Measurements from ENCODE around the gene ELMO1.
"Not testable (repeated sequence)": the region's sequence is repeated elsewhere in the genome, so short reads cannot be mapped to it uniquely, and the experiment has no call there.

ELMO1 gene

GRCh38 chr7:36984710-36985312 is 463.9 kb downstream of the ELMO1 start:
- peaks cover 4% of the 10 kb centered on the region for H3K4me1 ChIP-seq (ENCODE audit: insufficient read depth, low read length)
- H3K36me3 ChIP-seq (ENCODE audit: insufficient read depth, low read length) = no peaks in the 10 kb centered on the region
- H3K4me3 ChIP-seq (ENCODE audit: low read depth in 1 of 2, low read length in 2 of 2) = no peak overlapping the region
- H3K27ac ChIP-seq (ENCODE audit: low read depth, low read length) = no peak overlapping the region
- H3K27me3 ChIP-seq (ENCODE audit: control insufficient read depth in 1 of 2, insufficient read depth in 2 of 2, low read length in 2 of 2) = no peaks in the 10 kb centered on the region
- no peak overlapping the region for H3K9ac ChIP-seq (ENCODE audit: low read length)
- H3K9me3 ChIP-seq (ENCODE audit: low read length) = no peaks in the 10 kb centered on the region

- Histone ChIP-seq H3K27me3 (ENCODE audit: control insufficient read depth in 1 of 2, insufficient read depth in 2 of 2, low read length in 2 of 2) (no peaks in the 10 kb centered on the region), H3K27ac (ENCODE audit: low read depth, low read length) (no peak overlapping the region), H3K9ac (ENCODE audit: low read length) (no peak overlapping the region), H3K4me3 (ENCODE audit: low read depth in 1 of 2, low read length in 2 of 2) (no peak overlapping the region), H3K4me1 (ENCODE audit: insufficient read depth, low read length) (peaks cover 4% of the 10 kb centered on the region), H3K9me3 (ENCODE audit: low read length) (no peaks in the 10 kb centered on the region), H3K36me3 (ENCODE audit: insufficient read depth, low read length) (no peaks in the 10 kb centered on the region)
These were observed 464.6 kb downstream of the ELMO1 start for GRCh38 chr7:36984041-36984521.

GRCh38 chr7:36982766-36983165 is 465.9 kb downstream of the ELMO1 start:
- H3K27me3 ChIP-seq (ENCODE audit: control insufficient read depth in 1 of 2, insufficient read depth in 2 of 2, low read length in 2 of 2) = no peaks in the 10 kb centered on the region
- no peaks in the 10 kb centered on the region for H3K9me3 ChIP-seq (ENCODE audit: low read length)
- no peak overlapping the region for H3K4me3 ChIP-seq (ENCODE audit: low read depth in 1 of 2, low read length in 2 of 2)
- no peaks in the 10 kb centered on the region for H3K36me3 ChIP-seq (ENCODE audit: insufficient read depth, low read length)
- H3K27ac ChIP-seq (ENCODE audit: low read depth, low read length) = no peak overlapping the region
- H3K4me1 ChIP-seq (ENCODE audit: insufficient read depth, low read length) = peaks cover 4% of the 10 kb centered on the region
- no peak overlapping the region for H3K9ac ChIP-seq (ENCODE audit: low read length)

GRCh38 chr7:36979810-36980248 is 468.8 kb downstream of the ELMO1 start:
- H3K27me3 ChIP-seq (ENCODE audit: control insufficient read depth in 1 of 2, insufficient read depth in 2 of 2, low read length in 2 of 2) = no peaks in the 10 kb centered on the region
- no peak overlapping the region for H3K4me3 ChIP-seq (ENCODE audit: low read depth in 1 of 2, low read length in 2 of 2)
- no peaks in the 10 kb centered on the region for H3K4me1 ChIP-seq (ENCODE audit: insufficient read depth, low read length)
- H3K27ac ChIP-seq (ENCODE audit: low read depth, low read length) = no peak overlapping the region
- no peaks in the 10 kb centered on the region for H3K9me3 ChIP-seq (ENCODE audit: low read length)
- no peak overlapping the region for H3K9ac ChIP-seq (ENCODE audit: low read length)
- no peaks in the 10 kb centered on the region for H3K36me3 ChIP-seq (ENCODE audit: insufficient read depth, low read length)

GRCh38 chr7:36978461-36978860 is 470.2 kb downstream of the ELMO1 start:
- no peak overlapping the region for H3K27ac ChIP-seq (ENCODE audit: low read depth, low read length)
- no peaks in the 10 kb centered on the region for H3K4me1 ChIP-seq (ENCODE audit: insufficient read depth, low read length)
- no peak overlapping the region for H3K9ac ChIP-seq (ENCODE audit: low read length)
- H3K4me3 ChIP-seq (ENCODE audit: low read depth in 1 of 2, low read length in 2 of 2) = no peak overlapping the region
- H3K27me3 ChIP-seq (ENCODE audit: control insufficient read depth in 1 of 2, insufficient read depth in 2 of 2, low read length in 2 of 2) = no peaks in the 10 kb centered on the region
- no peaks in the 10 kb centered on the region for H3K36me3 ChIP-seq (ENCODE audit: insufficient read depth, low read length)
- no peaks in the 10 kb centered on the region for H3K9me3 ChIP-seq (ENCODE audit: low read length)

GRCh38 chr7:36977878-36978277 is 470.8 kb downstream of the ELMO1 start:
- no peak overlapping the region for H3K9ac ChIP-seq (ENCODE audit: low read length)
- H3K27me3 ChIP-seq (ENCODE audit: control insufficient read depth in 1 of 2, insufficient read depth in 2 of 2, low read length in 2 of 2) = no peaks in the 10 kb centered on the region
- H3K36me3 ChIP-seq (ENCODE audit: insufficient read depth, low read length) = no peaks in the 10 kb centered on the region
- H3K27ac ChIP-seq (ENCODE audit: low read depth, low read length) = no peak overlapping the region
- no peaks in the 10 kb centered on the region for H3K4me1 ChIP-seq (ENCODE audit: insufficient read depth, low read length)
- H3K9me3 ChIP-seq (ENCODE audit: low read length) = no peaks in the 10 kb centered on the region
- H3K4me3 ChIP-seq (ENCODE audit: low read depth in 1 of 2, low read length in 2 of 2) = no peak overlapping the region

GRCh38 chr7:36973534-36973933 is 475.1 kb downstream of the ELMO1 start:
- not testable (repeated sequence) for H3K4me3 ChIP-seq (ENCODE audit: low read depth in 1 of 2, low read length in 2 of 2); H3K4me1 ChIP-seq (ENCODE audit: insufficient read depth, low read length); H3K9me3 ChIP-seq (ENCODE audit: low read length); H3K27me3 ChIP-seq (ENCODE audit: control insufficient read depth in 1 of 2, insufficient read depth in 2 of 2, low read length in 2 of 2); H3K27ac ChIP-seq (ENCODE audit: low read depth, low read length); H3K9ac ChIP-seq (ENCODE audit: low read length); H3K36me3 ChIP-seq (ENCODE audit: insufficient read depth, low read length)

- no peak overlapping the region for H3K9ac ChIP-seq (ENCODE audit: low read length)
- no peaks in the 10 kb centered on the region for H3K9me3 ChIP-seq (ENCODE audit: low read length)
- no peaks in the 10 kb centered on the region for H3K36me3 ChIP-seq (ENCODE audit: insufficient read depth, low read length)
- H3K27ac ChIP-seq (ENCODE audit: low read depth, low read length) = no peak overlapping the region
- no peak overlapping the region for H3K4me3 ChIP-seq (ENCODE audit: low read depth in 1 of 2, low read length in 2 of 2)
- H3K4me1 ChIP-seq (ENCODE audit: insufficient read depth, low read length) = no peaks in the 10 kb centered on the region
- no peaks in the 10 kb centered on the region for H3K27me3 ChIP-seq (ENCODE audit: control insufficient read depth in 1 of 2, insufficient read depth in 2 of 2, low read length in 2 of 2)
These were observed 476.5 kb downstream of the ELMO1 start for GRCh38 chr7:36972140-36972518.

- Histone ChIP-seq H3K9ac (ENCODE audit: low read length) (no peak overlapping the region), H3K4me3 (ENCODE audit: low read depth in 1 of 2, low read length in 2 of 2) (no peak overlapping the region), H3K4me1 (ENCODE audit: insufficient read depth, low read length) (no peaks in the 10 kb centered on the region), H3K36me3 (ENCODE audit: insufficient read depth, low read length) (no peaks in the 10 kb centered on the region), H3K27me3 (ENCODE audit: control insufficient read depth in 1 of 2, insufficient read depth in 2 of 2, low read length in 2 of 2) (no peaks in the 10 kb centered on the region), H3K9me3 (ENCODE audit: low read length) (no peaks in the 10 kb centered on the region), H3K27ac (ENCODE audit: low read depth, low read length) (no peak overlapping the region)
These were observed 477.0 kb downstream of the ELMO1 start for GRCh38 chr7:36971515-36972139.

- H3K9me3 ChIP-seq (ENCODE audit: low read length) = no peaks in the 10 kb centered on the region
- no peak overlapping the region for H3K4me3 ChIP-seq (ENCODE audit: low read depth in 1 of 2, low read length in 2 of 2)
- H3K27ac ChIP-seq (ENCODE audit: low read depth, low read length) = no peak overlapping the region
These were observed 477.8 kb downstream of the ELMO1 start for GRCh38 chr7:36970551-36971514.

GRCh38 chr7:36969376-36969775 is 479.3 kb downstream of the ELMO1 start:
- H3K4me1 ChIP-seq (ENCODE audit: insufficient read depth, low read length) = no peaks in the 10 kb centered on the region
- no peak overlapping the region for H3K9ac ChIP-seq (ENCODE audit: low read length)
- no peak overlapping the region for H3K27ac ChIP-seq (ENCODE audit: low read depth, low read length)
- no peaks in the 10 kb centered on the region for H3K9me3 ChIP-seq (ENCODE audit: low read length)
- no peaks in the 10 kb centered on the region for H3K36me3 ChIP-seq (ENCODE audit: insufficient read depth, low read length)
- no peak overlapping the region for H3K4me3 ChIP-seq (ENCODE audit: low read depth in 1 of 2, low read length in 2 of 2)
- H3K27me3 ChIP-seq (ENCODE audit: control insufficient read depth in 1 of 2, insufficient read depth in 2 of 2, low read length in 2 of 2) = no peaks in the 10 kb centered on the region

More at GRCh38 chr7:36970551-36971514, 477.8 kb downstream of the ELMO1 start:
- Histone ChIP-seq H3K36me3 (ENCODE audit: insufficient read depth, low read length) (no peaks in the 10 kb centered on the region), H3K9ac (ENCODE audit: low read length) (no peak overlapping the region), H3K4me1 (ENCODE audit: insufficient read depth, low read length) (no peaks in the 10 kb centered on the region), H3K27me3 (ENCODE audit: control insufficient read depth in 1 of 2, insufficient read depth in 2 of 2, low read length in 2 of 2) (no peaks in the 10 kb centered on the region)

Measured in muscle layer of colon (tissue), 2 donors.